ENCODE results near the gene SIPA1. TPM values are rescaled to one million over a fixed set of nuclear protein-coding genes. Genes with fewer than 3 reads are reported as not detected.

Gene SIPA1
- total and polyA plus RNA-seq, 2 of the 13 experiments (the other 11 are each of a cell fraction or from before 2014, with no cell fraction given), result 5.8 to 7.7 TPM

GRCh38 chr11:65615229-65615949, 22.5 kb upstream of the SIPA1 start, which contains the start of gene PCNX3 (continued):
- TF ChIP-seq, protein P1, sequence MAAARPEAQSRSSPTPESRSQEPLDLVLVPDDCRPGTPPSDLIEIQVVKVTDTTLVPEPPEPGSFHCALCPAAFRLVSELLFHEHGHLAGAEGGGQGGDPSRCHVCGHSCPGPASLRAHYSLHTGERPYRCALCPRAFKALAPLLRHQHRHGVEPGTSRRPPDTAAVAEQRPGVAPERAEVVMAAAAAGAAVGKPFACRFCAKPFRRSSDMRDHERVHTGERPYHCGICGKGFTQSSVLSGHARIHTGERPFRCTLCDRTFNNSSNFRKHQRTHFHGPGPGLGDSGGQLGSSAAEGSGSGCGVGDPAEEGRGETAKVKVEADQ (CRISPR knock-in tag; IDR thresholded peaks at IDR 0.05; ENCODE audit: borderline replicate concordance), result 0 out of 2 replicates have a peak, but pooled peaks have one; percentile 26
- TF ChIP-seq ZBTB25 (CRISPR knock-in tag; IDR thresholded peaks at IDR 0.05) (peak; percentile 95), YY1 (IDR thresholded peaks at IDR 0.05; ENCODE audit: insufficient read depth, insufficient replicate concordance, low read depth, low read length) (peak; percentile 73), ZBTB21 (CRISPR knock-in tag; IDR thresholded peaks at IDR 0.05) (peak; percentile 96), PLRG1 (conservative IDR thresholded peaks at IDR 0.05) (no peak), HMG20A (CRISPR knock-in tag; IDR thresholded peaks at IDR 0.05; ENCODE audit: borderline replicate concordance) (no peak), POLR2AphosphoS5 (IDR thresholded peaks at IDR 0.05; ENCODE audit: low read depth, low read length) (peak; percentile 61), ZBTB38 (CRISPR knock-in tag; IDR thresholded peaks at IDR 0.05) (peak; percentile 46; the same call in 1 of the 2 replicates), ZNF782 (CRISPR knock-in tag; IDR thresholded peaks at IDR 0.05; ENCODE audit: borderline replicate concordance) (0 out of 2 replicates have a peak, but pooled peaks have one; percentile 17), SP2 (CRISPR knock-in tag; IDR thresholded peaks at IDR 0.05) (peak; percentile 98), EP300 (IDR thresholded peaks at IDR 0.05; ENCODE audit: low read depth in 2 of 2, low read length in 2 of 2) (0 out of 4 replicates have a peak, but pooled peaks of 1 of the 2 experiments have one; percentile 27), EP300 (CRISPR knock-in tag; IDR thresholded peaks at IDR 0.05; ENCODE audit: borderline replicate concordance) (no peak; the same call in 1 of the 2 replicates), MEIS1 (CRISPR knock-in tag; IDR thresholded peaks at IDR 0.05; ENCODE audit: borderline replicate concordance) (peak; percentile 73; the same call in 1 of the 2 replicates), HNF1A (IDR thresholded peaks at IDR 0.05; ENCODE audit: low read depth) (0 out of 2 replicates have a peak, but pooled peaks have one; percentile 45), HNF1A (CRISPR knock-in tag; IDR thresholded peaks at IDR 0.05; ENCODE audit: borderline replicate concordance) (peak; percentile 71; the same call in 1 of the 2 replicates), ZNF235 (CRISPR knock-in tag; IDR thresholded peaks at IDR 0.05; ENCODE audit: borderline replicate concordance) (no peak), ZBTB44 (CRISPR knock-in tag; IDR thresholded peaks at IDR 0.05) (no peak)
- TF ChIP-seq, protein P2, sequence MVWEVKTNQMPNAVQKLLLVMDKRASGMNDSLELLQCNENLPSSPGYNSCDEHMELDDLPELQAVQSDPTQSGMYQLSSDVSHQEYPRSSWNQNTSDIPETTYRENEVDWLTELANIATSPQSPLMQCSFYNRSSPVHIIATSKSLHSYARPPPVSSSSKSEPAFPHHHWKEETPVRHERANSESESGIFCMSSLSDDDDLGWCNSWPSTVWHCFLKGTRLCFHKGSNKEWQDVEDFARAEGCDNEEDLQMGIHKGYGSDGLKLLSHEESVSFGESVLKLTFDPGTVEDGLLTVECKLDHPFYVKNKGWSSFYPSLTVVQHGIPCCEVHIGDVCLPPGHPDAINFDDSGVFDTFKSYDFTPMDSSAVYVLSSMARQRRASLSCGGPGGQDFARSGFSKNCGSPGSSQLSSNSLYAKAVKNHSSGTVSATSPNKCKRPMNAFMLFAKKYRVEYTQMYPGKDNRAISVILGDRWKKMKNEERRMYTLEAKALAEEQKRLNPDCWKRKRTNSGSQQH (CRISPR knock-in tag; IDR thresholded peaks at IDR 0.05; ENCODE audit: low read depth), result peak; percentile 69; the same call in 1 of the 2 replicates
